ENCODE data around the gene NREP.

Gene NREP

DNA sequence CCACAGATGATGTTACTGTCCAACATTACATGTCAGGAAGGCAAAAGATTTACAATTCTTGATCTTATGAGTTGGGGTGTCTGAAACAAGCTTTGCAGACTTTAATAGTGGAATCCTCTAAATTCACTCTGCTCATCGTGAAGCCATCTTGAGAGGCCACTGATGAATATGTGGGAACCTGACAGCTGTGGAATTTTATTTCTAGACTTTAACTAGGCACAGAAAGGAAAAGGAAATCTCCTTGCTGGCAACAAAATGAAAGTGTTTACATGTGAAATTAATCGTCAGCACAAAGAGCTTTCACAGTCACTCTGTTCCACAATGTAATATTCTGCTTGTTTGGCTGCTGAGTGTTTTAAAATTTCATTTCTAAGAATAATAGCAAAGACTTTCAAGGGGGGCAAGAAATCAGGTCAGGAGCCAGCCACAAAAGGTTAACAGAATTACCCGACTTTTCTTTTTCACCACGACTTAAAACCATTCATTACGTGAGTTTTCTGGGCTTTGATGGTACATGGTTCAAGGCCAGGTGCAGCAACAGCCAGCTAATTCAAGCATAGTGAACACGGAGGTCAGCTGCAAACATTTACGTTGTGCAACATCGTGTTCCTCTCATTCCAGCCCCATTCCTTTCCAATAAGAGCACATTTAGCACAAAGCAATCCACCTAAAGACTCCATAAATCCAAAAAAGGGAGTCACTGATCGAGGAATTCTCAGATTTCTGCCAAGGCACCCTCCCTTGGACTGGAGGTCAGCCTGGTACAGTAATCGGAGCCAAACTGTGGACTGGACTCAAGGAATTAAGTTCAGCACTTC, 14.6 kb downstream of the NREP start:
- TF ChIP-seq, protein P1, sequence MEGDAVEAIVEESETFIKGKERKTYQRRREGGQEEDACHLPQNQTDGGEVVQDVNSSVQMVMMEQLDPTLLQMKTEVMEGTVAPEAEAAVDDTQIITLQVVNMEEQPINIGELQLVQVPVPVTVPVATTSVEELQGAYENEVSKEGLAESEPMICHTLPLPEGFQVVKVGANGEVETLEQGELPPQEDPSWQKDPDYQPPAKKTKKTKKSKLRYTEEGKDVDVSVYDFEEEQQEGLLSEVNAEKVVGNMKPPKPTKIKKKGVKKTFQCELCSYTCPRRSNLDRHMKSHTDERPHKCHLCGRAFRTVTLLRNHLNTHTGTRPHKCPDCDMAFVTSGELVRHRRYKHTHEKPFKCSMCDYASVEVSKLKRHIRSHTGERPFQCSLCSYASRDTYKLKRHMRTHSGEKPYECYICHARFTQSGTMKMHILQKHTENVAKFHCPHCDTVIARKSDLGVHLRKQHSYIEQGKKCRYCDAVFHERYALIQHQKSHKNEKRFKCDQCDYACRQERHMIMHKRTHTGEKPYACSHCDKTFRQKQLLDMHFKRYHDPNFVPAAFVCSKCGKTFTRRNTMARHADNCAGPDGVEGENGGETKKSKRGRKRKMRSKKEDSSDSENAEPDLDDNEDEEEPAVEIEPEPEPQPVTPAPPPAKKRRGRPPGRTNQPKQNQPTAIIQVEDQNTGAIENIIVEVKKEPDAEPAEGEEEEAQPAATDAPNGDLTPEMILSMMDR (IDR thresholded peaks at IDR 0.05; ENCODE audit: low read depth, low read length) = no peak
- no peak for DNase-seq
- H3K36me3 ChIP-seq = no peaks in the 10 kb centered on the region; the same call in 1 of the 2 replicates
- no peaks in the 10 kb centered on the region for H3K9me3 ChIP-seq (ENCODE audit: severe bottlenecking)
- H3K27me3 ChIP-seq (ENCODE audit: insufficient read depth, low read depth, severe bottlenecking) = no peaks in the 10 kb centered on the region
- H3K4me3 ChIP-seq (ENCODE audit: low read depth, low read length) = no peak overlapping the region
- H3K27ac ChIP-seq = no peak overlapping the region

DNA sequence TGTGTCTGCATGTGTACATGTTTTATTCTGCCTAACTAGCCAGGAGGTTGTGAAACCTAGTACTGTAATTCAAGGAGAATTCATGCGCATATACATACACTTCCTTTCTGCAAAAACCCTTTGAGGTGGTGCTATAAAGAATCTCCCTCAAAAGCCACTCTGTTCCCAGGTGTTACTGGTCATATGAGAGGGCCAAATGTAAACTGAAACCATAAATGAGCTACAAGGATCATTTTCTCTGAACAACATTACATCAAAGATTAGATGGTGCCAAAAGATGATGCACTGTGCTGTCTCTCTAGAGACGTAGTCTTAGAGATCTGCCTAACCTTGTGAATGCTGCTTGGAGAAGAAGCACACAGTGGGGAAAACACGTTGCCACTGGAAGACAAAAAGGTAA, 15.7 kb downstream of the NREP start:
- no peak for DNase-seq
- TF ChIP-seq, protein P1 (IDR thresholded peaks at IDR 0.05; ENCODE audit: low read depth, low read length) = no peak
- no peak overlapping the region for H3K4me3 ChIP-seq (ENCODE audit: low read depth, low read length)
- no peaks in the 10 kb centered on the region for H3K9me3 ChIP-seq (ENCODE audit: severe bottlenecking)
- H3K27me3 ChIP-seq (ENCODE audit: insufficient read depth, low read depth, severe bottlenecking) = no peaks in the 10 kb centered on the region
- H3K36me3 ChIP-seq = no peaks in the 10 kb centered on the region; the same call in 1 of the 2 replicates
- no peak overlapping the region for H3K27ac ChIP-seq

DNA sequence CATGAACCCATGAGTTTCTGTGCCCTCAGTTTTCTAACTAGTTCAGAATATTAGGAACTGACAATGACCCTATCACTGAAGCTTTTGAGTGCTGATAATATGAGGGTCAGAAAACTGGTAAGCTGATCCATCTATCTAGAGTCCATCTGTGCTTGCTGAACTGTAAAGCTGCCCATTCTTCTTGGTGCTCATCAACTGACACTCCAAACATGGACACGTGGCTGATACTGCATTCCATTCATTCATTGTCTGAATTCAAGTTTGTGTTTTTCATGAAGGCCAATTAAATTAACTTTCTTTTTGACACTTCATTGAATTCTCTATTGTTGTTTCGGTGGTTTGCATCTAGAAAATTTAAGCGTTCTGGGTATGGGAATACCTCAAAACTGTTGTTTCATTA, 17.6 kb downstream of the NREP start:
- DNase-seq = no peak
- H3K4me3 ChIP-seq (ENCODE audit: low read depth, low read length) = no peak overlapping the region
- H3K27me3 ChIP-seq (ENCODE audit: insufficient read depth, low read depth, severe bottlenecking) = no peaks in the 10 kb centered on the region
- no peaks in the 10 kb centered on the region; the same call in 1 of the 2 replicates for H3K36me3 ChIP-seq
- H3K27ac ChIP-seq = no peak overlapping the region
- no peaks in the 10 kb centered on the region for H3K9me3 ChIP-seq (ENCODE audit: severe bottlenecking)
- TF ChIP-seq, protein P1 (IDR thresholded peaks at IDR 0.05; ENCODE audit: low read depth, low read length) = no peak

DNA sequence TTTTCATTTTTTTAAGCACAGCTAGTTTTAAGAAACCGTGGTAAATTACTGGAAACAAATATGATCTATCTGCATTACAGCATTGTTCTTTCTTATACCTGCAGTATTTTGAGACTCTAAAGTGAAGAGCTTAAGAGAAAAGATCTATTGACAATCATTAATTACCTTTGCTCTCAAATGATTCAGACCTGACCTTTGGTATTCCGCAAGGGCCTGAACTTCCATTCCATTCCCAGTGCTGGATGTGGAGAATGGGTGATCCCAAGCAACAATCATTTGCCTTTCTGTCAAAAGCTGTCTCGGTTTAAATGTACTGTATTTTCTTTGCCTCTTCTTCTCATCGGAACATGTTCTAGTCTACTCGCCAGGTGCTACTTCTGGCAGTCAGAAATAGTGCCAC, 18.9 kb downstream of the NREP start:
- H3K4me3 ChIP-seq (ENCODE audit: low read depth, low read length) = no peak overlapping the region
- H3K36me3 ChIP-seq = peaks cover 4% of the 10 kb centered on the region
- no peak overlapping the region for H3K27ac ChIP-seq
- H3K27me3 ChIP-seq (ENCODE audit: insufficient read depth, low read depth, severe bottlenecking) = no peaks in the 10 kb centered on the region
- TF ChIP-seq, protein P1 (IDR thresholded peaks at IDR 0.05; ENCODE audit: low read depth, low read length) = no peak
- DNase-seq = no peak
- H3K9me3 ChIP-seq (ENCODE audit: severe bottlenecking) = no peaks in the 10 kb centered on the region

DNA sequence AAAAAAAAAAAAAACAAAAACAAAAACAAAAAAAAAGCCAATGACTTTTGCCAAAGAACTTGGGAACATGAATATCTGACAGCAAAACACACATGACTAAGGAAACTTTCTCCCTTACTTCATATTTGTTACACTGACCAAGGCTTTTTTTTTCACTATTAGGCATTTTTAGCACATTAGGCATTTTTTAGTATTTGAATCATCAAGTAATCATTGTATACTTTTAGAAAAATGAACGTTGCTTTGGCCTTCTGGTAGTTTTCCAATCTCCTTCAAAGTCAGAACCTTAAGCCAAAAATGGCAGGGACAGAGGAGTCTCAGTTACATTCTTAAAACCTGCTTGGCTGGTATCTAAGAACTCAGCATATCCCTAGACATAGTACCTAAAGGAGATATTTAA, 19.3 kb downstream of the NREP start:
- no peaks in the 10 kb centered on the region for H3K27me3 ChIP-seq (ENCODE audit: insufficient read depth, low read depth, severe bottlenecking)
- H3K27ac ChIP-seq = no peak overlapping the region
- no peak overlapping the region for H3K4me3 ChIP-seq (ENCODE audit: low read depth, low read length)
- no peaks in the 10 kb centered on the region for H3K9me3 ChIP-seq (ENCODE audit: severe bottlenecking)
- TF ChIP-seq, protein P1 (IDR thresholded peaks at IDR 0.05; ENCODE audit: low read depth, low read length) = no peak
- peaks cover 6% of the 10 kb centered on the region for H3K36me3 ChIP-seq
- DNase-seq = no peak
